H1 (cell line): Measurements from ENCODE around the gene IL3. TPM values are rescaled to one million over a fixed set of nuclear protein-coding genes. Genes with fewer than 3 reads are reported as not detected.

Source experiments
- CTCF ChIA-PET: fragments of 300-600 bp; sonication (Branson Sonifier 250); formaldehyde crosslinking; loops from one replicate; lab custom pipeline; 2021; ENCODE audit not compliant: partially characterized antibody; lab: Charles Lee
- POLR2A ChIA-PET: fragments of 300-600 bp; sonication (Branson Sonifier 250); formaldehyde crosslinking; loops from one replicate; lab custom pipeline; 2021; ENCODE audit warnings: inconsistent platforms; ENCODE audit not compliant: partially characterized antibody; lab: Charles Lee
- DNase-seq, 2 experiments: peaks; one replicate each; pipeline versions ENCODE4 v3.0.0 to v3.0.0-alpha.2; 2010 to 2022; ENCODE audit warnings: low spot score in 2 of 2, low read depth in 1 of 2, mixed read lengths in 1 of 2
- FAIRE-seq: peaks from 2 replicates; lab custom pipeline; 2011; peaks lifted over from hg19 to GRCh38; lab: Jason Lieb, UNC
- H2AFZ ChIP-seq: 2 replicates; pipeline ENCODE4 v1.8.1; 2012; ENCODE audit warnings: low read length, inconsistent platforms
- H2AK5ac ChIP-seq: 2 replicates; pipeline ENCODE4 v1.6.1; 2013; ENCODE audit warnings: low read depth, low read length
- H2BK120ac ChIP-seq: replicated peaks from 2 replicates; pipeline ENCODE3; 2013; ENCODE audit warnings: low read depth, low read length, inconsistent platforms
- H2BK12ac ChIP-seq: 2 replicates; pipeline ENCODE4 v1.6.1; 2013; ENCODE audit warnings: low read depth, low read length
- H2BK15ac ChIP-seq: 2 replicates; pipeline ENCODE4 v1.6.1; 2013; ENCODE audit warnings: low read length
- H2BK20ac ChIP-seq: 2 replicates; pipeline ENCODE4 v1.6.1; 2013; ENCODE audit warnings: low read length
- H2BK5ac ChIP-seq: 2 replicates; pipeline ENCODE4 v1.6.1; 2013; ENCODE audit warnings: low read depth, low read length
- H3K14ac ChIP-seq: 2 replicates; pipeline ENCODE4 v1.6.1; 2013; ENCODE audit warnings: inconsistent platforms; ENCODE audit not compliant: insufficient read length
- H3K18ac ChIP-seq: 2 replicates; pipeline ENCODE4 v1.6.1; 2013; ENCODE audit warnings: low read length; ENCODE audit errors: extremely low read depth
- H3K23ac ChIP-seq: 2 replicates; pipeline ENCODE4 v1.6.1; 2013; ENCODE audit warnings: inconsistent platforms; ENCODE audit not compliant: insufficient read length
- H3K23me2 ChIP-seq: 2 replicates; pipeline ENCODE4 v1.6.1; 2013; ENCODE audit warnings: low read depth, low read length
- H3K27ac ChIP-seq: 2 replicates; pipeline ENCODE4 v1.6.1; 2011; ENCODE audit warnings: low read depth, low read length, inconsistent platforms
- H3K27me3 ChIP-seq, 4 experiments: replicated peaks in 1 of 4; 1 replicate in 1 of 4; 2 replicates in 3 of 4; pipeline versions ENCODE4 v1.6.1 to v1.8.1; 2011 to 2013; ENCODE audit warnings: low read length in 3 of 4, mild to moderate bottlenecking in 3 of 4, inconsistent platforms in 2 of 4, mixed read lengths in 2 of 4, moderate library complexity in 1 of 4; ENCODE audit not compliant: control insufficient read depth in 3 of 4, insufficient read depth in 3 of 4; ENCODE audit errors: extremely low read depth in 1 of 4
- H3K36me3 ChIP-seq, 4 experiments: 2 replicates each; pipeline versions ENCODE4 v1.6.1 to v1.8.1; 2011 to 2013; ENCODE audit warnings: mild to moderate bottlenecking in 4 of 4, low read length in 3 of 4, moderate library complexity in 2 of 4, control low read depth in 1 of 4, inconsistent platforms in 1 of 4; ENCODE audit not compliant: insufficient read depth in 4 of 4, control insufficient read depth in 2 of 4
- H3K4ac ChIP-seq: replicated peaks from 2 replicates; pipeline ENCODE3; 2013; ENCODE audit warnings: low read length, low read depth, mixed read lengths, inconsistent platforms; ENCODE audit not compliant: insufficient read length
- H3K4me1 ChIP-seq, 4 experiments: replicated peaks in 1 of 4; 1 replicate in 1 of 4; 2 replicates in 3 of 4; pipeline versions ENCODE4 v1.6.1 to v1.8.1; 2011 to 2013; ENCODE audit warnings: low read length in 3 of 4, inconsistent platforms in 2 of 4, mixed read lengths in 1 of 4; ENCODE audit not compliant: insufficient read depth in 4 of 4, control insufficient read depth in 3 of 4
- H3K4me2 ChIP-seq, 2 experiments: 2 replicates each; pipeline versions ENCODE4 v1.6.1 to v1.8.1; 2011 to 2013; ENCODE audit warnings: low read depth in 2 of 2, low read length in 2 of 2, control low read depth in 1 of 2, inconsistent platforms in 1 of 2, mild to moderate bottlenecking in 1 of 2; ENCODE audit not compliant: insufficient read depth in 1 of 2
- H3K4me3 ChIP-seq, 4 experiments: fragments of 200-600, 300-600 bp in 1 of 4; sonication (generic), shearing (Covaris generic), sonication (Bioruptor Twin) in 1 of 4; 2 replicates each; pipeline versions ENCODE4 v1.5.1 to v1.8.1; 2011 to 2016; ENCODE audit warnings: low read length in 4 of 4, low read depth in 3 of 4, control low read depth in 2 of 4, inconsistent platforms in 2 of 4, mild to moderate bottlenecking in 2 of 4, mixed read lengths in 1 of 4, moderate library complexity in 1 of 4; ENCODE audit not compliant: insufficient read depth in 2 of 4; ENCODE audit errors: extremely low read depth in 1 of 4
- H3K56ac ChIP-seq: replicated peaks from 2 replicates; pipeline ENCODE3; 2013; ENCODE audit warnings: low read depth, mild to moderate bottlenecking, mixed read lengths, low read length, inconsistent platforms; ENCODE audit not compliant: insufficient read length
- H3K79me1 ChIP-seq: 2 replicates; pipeline ENCODE4 v1.6.1; 2013; ENCODE audit warnings: low read depth, low read length, control low read depth
- H3K79me2 ChIP-seq, 2 experiments: 2 replicates each; pipeline versions ENCODE4 v1.6.1 to v1.8.1; 2012 to 2013; ENCODE audit warnings: low read length in 2 of 2, mild to moderate bottlenecking in 2 of 2, inconsistent platforms in 1 of 2; ENCODE audit not compliant: insufficient read depth in 2 of 2, control insufficient read depth in 1 of 2
- H3K9ac ChIP-seq, 4 experiments: replicated peaks in 1 of 4; 1 replicate in 1 of 4; 2 replicates in 3 of 4; pipeline versions ENCODE4 v1.6.1 to v1.8.1; 2011 to 2013; ENCODE audit warnings: low read depth in 3 of 4, low read length in 3 of 4, control low read depth in 2 of 4, mild to moderate bottlenecking in 2 of 4, moderate library complexity in 2 of 4, inconsistent platforms in 1 of 4; ENCODE audit errors: extremely low read depth in 1 of 4
- H3K9me3 ChIP-seq, 2 experiments: 2 replicates each; pipeline versions ENCODE4 v1.6.1 to v1.8.1; 2012 to 2013; ENCODE audit warnings: mild to moderate bottlenecking in 2 of 2, moderate library complexity in 2 of 2, control low read depth in 1 of 2, inconsistent platforms in 1 of 2, low read depth in 1 of 2, low read length in 1 of 2, mixed read lengths in 1 of 2; ENCODE audit not compliant: insufficient read depth in 2 of 2
- H4K20me1 ChIP-seq, 2 experiments: replicated peaks in 1 of 2; 2 replicates each; pipeline versions ENCODE3 to v1.8.1; 2011 to 2013; ENCODE audit warnings: inconsistent platforms in 2 of 2, low read length in 2 of 2, mild to moderate bottlenecking in 1 of 2; ENCODE audit not compliant: insufficient read depth in 2 of 2, control insufficient read depth in 1 of 2
- H4K5ac ChIP-seq: 2 replicates; pipeline ENCODE4 v1.6.1; 2013; ENCODE audit warnings: low read length, low read depth, mixed read lengths, inconsistent platforms; ENCODE audit not compliant: insufficient read length
- H4K8ac ChIP-seq: 2 replicates; pipeline ENCODE4 v1.8.0; 2013; ENCODE audit warnings: mild to moderate bottlenecking, moderate library complexity, low read length, inconsistent platforms; ENCODE audit not compliant: insufficient read depth; ENCODE audit errors: extremely low read depth
- H4K91ac ChIP-seq: replicated peaks from 2 replicates; pipeline ENCODE3; 2013; ENCODE audit warnings: low read length, mixed read lengths, inconsistent platforms; ENCODE audit not compliant: insufficient read length
- FOSL1 ChIP-seq: IDR thresholded peaks from 2 replicates; pipeline ENCODE4 v1.6.1; 2011; ENCODE audit warnings: mild to moderate bottlenecking, low read depth, low read length, moderate library complexity; ENCODE audit not compliant: insufficient read depth
- polyA plus RNA-seq, 7 experiments: library from polyadenylated mRNA; depleted of rRNA in 3 of 7; stranded (reverse) in 5 of 7; unstranded in 2 of 7; fragments of >200 nt in 5 of 7; fragments of 200-250 nt in 2 of 7; gene quantifications; 1 replicate in 5 of 7; 2 replicates in 1 of 7; 4 replicates in 1 of 7; pipeline versions ENCODE4 v1.2.1 to v1.2.3, GENCODE V29; 2011 to 2013; ENCODE audit warnings: missing spikeins in 2 of 7, mixed read lengths in 2 of 7
- total RNA-seq: library from RNA; stranded (reverse); fragmentation: NEBNext Ultra II Directional; extraction: Animal tissue kit (Norgen Biotek cat#: 25700); gene quantifications from 2 replicates; pipeline ENCODE4 v1.2.1, GENCODE V29; 2021

Gene IL3
- total and polyA plus RNA-seq, 2 of the 8 experiments (the other 6 are each of a cell fraction or from before 2014, with no cell fraction given), result not detected

- Histone ChIP-seq H3K36me3 (no peaks in the 10 kb centered on the region), H2AFZ (no peak overlapping the region), H2AK5ac (no peak overlapping the region), H3K79me2 (no peaks in the 10 kb centered on the region)
- POLR2A ChIA-PET, result no interaction called here
- TF ChIP-seq FOSL1, result no peak
- TF ChIP-seq, all 59 proteins: peak for 0
- H4K91ac ChIP-seq, result no peak overlapping the region
- H3K23me2 ChIP-seq, result no peaks in the 10 kb centered on the region
- H4K20me1 ChIP-seq, result no peaks in the 10 kb centered on the region
- DNase-seq (no peak), FAIRE-seq (no peak)
- no peak overlapping the region for H3K23ac ChIP-seq
- no peaks in the 10 kb centered on the region for H3K4me1 ChIP-seq
- H2BK15ac ChIP-seq, result no peak overlapping the region
- H4K5ac ChIP-seq, result no peak overlapping the region
- no peak overlapping the region for H3K56ac ChIP-seq
- no peak overlapping the region for H4K8ac ChIP-seq
- H2BK20ac ChIP-seq, result no peak overlapping the region
- CTCF ChIA-PET, result interaction anchor here (1.3 kb wide), 1 partner anchor 134 kb away, joined by 3 read pairs; no protein-coding TSS in a partner anchor
- no peak overlapping the region for H3K27ac ChIP-seq
- H3K9ac ChIP-seq, result no peak overlapping the region
- no peak overlapping the region for H3K14ac ChIP-seq
- H3K4ac ChIP-seq, result no peak overlapping the region
- no peak overlapping the region for H2BK12ac ChIP-seq
- no peak overlapping the region for H3K4me2 ChIP-seq
- no peak overlapping the region for H3K4me3 ChIP-seq
- no peak overlapping the region for H2BK120ac ChIP-seq
- no peaks in the 10 kb centered on the region for H3K27me3 ChIP-seq
- H3K9me3 ChIP-seq, result no peaks in the 10 kb centered on the region
- no peak overlapping the region for H2BK5ac ChIP-seq
- no peaks in the 10 kb centered on the region for H3K79me1 ChIP-seq
- H3K18ac ChIP-seq, result no peak overlapping the region
Measured at GRCh38 chr5:132104556-132104955, 44.1 kb downstream of the IL3 start.
